Measurements from ENCODE around the gene NPC1L1.

NPC1L1 gene

GRCh38 chr7:44482502-44483485 lies 58.3 kb downstream of the NPC1L1 start:
- no peak for DNase-seq (ENCODE audit: low read depth, low spot score)
- no peak overlapping the region for H3K27ac ChIP-seq

GRCh38 chr7:44477938-44478337 lies 63.2 kb downstream of the NPC1L1 start:
- H3K27ac ChIP-seq = no peak overlapping the region
- DNase-seq (ENCODE audit: low read depth, low spot score) = no peak

GRCh38 chr7:44477063-44477830 lies 63.9 kb downstream of the NPC1L1 start:
- peak; percentile 65 for DNase-seq (ENCODE audit: low read depth, low spot score)
- no peak overlapping the region for H3K27ac ChIP-seq

GRCh38 chr7:44476313-44476712 lies 64.8 kb downstream of the NPC1L1 start:
- H3K27ac ChIP-seq = no peak overlapping the region
- DNase-seq (ENCODE audit: low read depth, low spot score) = no peak

GRCh38 chr7:44473295-44473694 lies 67.8 kb downstream of the NPC1L1 start:
- peak; percentile 49 for DNase-seq (ENCODE audit: low read depth, low spot score)
- peak overlapping the region; percentile 60 for H3K27ac ChIP-seq

GRCh38 chr7:44472843-44473242 lies 68.3 kb downstream of the NPC1L1 start:
- DNase-seq (ENCODE audit: low read depth, low spot score) = no peak
- peak overlapping the region; percentile 60 for H3K27ac ChIP-seq

- DNase-seq (ENCODE audit: low read depth, low spot score) = no peak
- no peak overlapping the region for H3K27ac ChIP-seq
Observed at GRCh38 chr7:44471850-44472249, 69.3 kb downstream of the NPC1L1 start.

- H3K27ac ChIP-seq = no peak overlapping the region
- no peak for DNase-seq (ENCODE audit: low read depth, low spot score)
Observed at GRCh38 chr7:44471436-44471835, 69.7 kb downstream of the NPC1L1 start.

GRCh38 chr7:44470628-44471245 lies 70.4 kb downstream of the NPC1L1 start:
- H3K27ac ChIP-seq = no peak overlapping the region
- DNase-seq (ENCODE audit: low read depth, low spot score) = no peak

GRCh38 chr7:44470135-44470479 lies 71.0 kb downstream of the NPC1L1 start:
- H3K27ac ChIP-seq = no peak overlapping the region

GRCh38 chr7:44469461-44470134 lies 71.5 kb downstream of the NPC1L1 start:
- H3K27ac ChIP-seq = no peak overlapping the region
- DNase-seq (ENCODE audit: low read depth, low spot score) = no peak

More at GRCh38 chr7:44470135-44470479, 71.0 kb downstream of the NPC1L1 start:
- DNase-seq (ENCODE audit: low read depth, low spot score) = no peak

GRCh38 chr7:44467217-44467548 lies 73.9 kb downstream of the NPC1L1 start:
- H3K27ac ChIP-seq = no peak overlapping the region
- DNase-seq (ENCODE audit: low read depth, low spot score) = no peak

GRCh38 chr7:44466300-44467216 lies 74.6 kb downstream of the NPC1L1 start:
- DNase-seq (ENCODE audit: low read depth, low spot score) = no peak
- H3K27ac ChIP-seq = no peak overlapping the region

GRCh38 chr7:44465490-44465889 lies 75.6 kb downstream of the NPC1L1 start:
- no peak for DNase-seq (ENCODE audit: low read depth, low spot score)
- H3K27ac ChIP-seq = no peak overlapping the region

GRCh38 chr7:44463169-44463808 lies 77.8 kb downstream of the NPC1L1 start:
- no peak overlapping the region for H3K27ac ChIP-seq
- DNase-seq (ENCODE audit: low read depth, low spot score) = no peak
